Stimulated activated CD4-positive, alpha-beta T cell treated with anti-CD3 and anti-CD28 coated beads, Interleukin-2, amount 100 ng/mL, for 48 hours (primary cell): ENCODE data around the gene SLC23A3.

ENCODE experiments used
- DNase-seq, 2 donors: peaks; one replicate each; pipeline ENCODE4 v3.0.0-alpha.2; 2020

Gene SLC23A3

DNA sequence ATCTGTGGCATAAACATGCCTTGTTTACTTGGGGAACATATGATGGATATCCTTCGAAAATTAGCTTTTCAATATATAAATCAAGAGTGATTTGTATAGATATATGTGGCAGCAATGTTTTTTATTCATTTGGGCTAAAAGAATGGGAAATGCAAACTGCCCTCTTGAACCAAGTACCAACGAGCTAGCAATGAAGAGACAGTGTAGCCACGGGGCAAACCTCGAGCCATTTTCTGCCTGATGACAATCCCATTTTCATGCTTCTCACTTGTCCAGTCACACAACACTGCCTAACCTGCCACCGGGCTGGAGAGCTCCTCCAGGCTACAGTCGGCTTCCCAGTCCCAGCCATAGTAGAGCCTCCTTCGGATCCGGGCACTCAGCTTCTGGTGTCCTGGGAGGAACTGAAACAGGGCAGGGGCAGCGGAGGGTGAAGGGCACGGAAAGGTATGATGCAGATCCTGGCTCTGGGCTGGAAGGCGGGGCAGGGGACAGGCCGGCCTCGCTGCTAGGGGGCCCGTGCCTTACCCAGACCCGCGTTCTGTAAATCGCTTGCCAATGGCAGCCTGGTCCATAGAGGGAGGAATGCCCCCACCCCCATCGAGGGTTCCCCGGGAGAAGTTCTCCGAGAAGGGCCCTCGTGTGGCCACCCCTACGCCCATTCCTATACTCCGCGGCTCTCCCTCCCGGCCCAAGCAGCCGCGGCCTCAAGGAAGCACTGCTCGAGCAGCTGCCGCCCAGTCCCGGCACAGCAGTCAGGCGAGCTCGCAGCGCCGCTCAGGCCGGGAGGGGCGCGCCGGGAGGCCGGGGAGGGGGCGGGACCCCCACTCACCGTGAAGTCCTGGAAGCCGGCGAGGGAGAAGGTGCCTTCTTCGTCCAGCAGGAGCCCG lies 6.3 kb upstream of the SLC23A3 start:
- DNase-seq = peak in 1 of 2 donors; percentile 19

DNA sequence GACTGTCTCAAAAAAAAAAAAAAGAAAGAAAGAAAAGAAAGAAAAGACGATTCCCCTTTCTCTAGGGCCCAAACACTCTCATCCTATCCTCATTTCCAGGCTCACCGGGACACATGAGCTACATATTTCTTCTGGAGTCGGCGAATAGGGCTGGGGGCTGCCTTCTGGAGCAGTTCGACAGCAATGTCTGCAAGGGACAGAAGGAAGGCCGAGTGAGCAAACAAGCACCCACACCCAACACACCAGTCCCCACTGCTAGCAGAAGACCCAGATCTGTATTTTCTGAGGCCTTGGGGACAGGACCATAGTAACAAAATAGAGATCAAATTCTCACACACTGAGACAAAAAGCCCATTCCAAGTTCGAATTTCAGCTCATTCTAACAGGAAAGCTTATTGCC lies 5.7 kb upstream of the SLC23A3 start:
- DNase-seq = no peak

DNA sequence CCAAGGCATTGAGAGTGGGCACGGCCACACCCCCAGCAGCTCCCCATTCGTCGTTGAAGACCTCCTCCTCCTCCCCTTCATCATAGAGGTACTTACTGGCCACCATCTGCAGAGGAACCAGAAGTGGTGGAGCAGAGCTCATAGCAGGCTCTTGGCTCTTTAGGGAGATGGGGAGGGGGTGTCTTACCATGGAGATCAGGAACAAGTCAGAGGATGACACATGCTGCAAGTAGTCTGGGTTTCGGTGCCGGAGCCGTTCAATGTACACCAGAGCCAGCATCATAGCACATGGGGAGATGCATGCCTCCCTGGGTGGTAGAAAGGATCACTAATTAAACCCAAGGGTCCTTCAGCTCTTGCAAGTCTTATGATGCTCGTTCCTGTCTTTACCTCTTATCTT lies 5.0 kb upstream of the SLC23A3 start:
- no peak for DNase-seq

GRCh38 chr2:219174146-219174545 lies 4.3 kb upstream of the SLC23A3 start:
- DNase-seq = no peak

DNA sequence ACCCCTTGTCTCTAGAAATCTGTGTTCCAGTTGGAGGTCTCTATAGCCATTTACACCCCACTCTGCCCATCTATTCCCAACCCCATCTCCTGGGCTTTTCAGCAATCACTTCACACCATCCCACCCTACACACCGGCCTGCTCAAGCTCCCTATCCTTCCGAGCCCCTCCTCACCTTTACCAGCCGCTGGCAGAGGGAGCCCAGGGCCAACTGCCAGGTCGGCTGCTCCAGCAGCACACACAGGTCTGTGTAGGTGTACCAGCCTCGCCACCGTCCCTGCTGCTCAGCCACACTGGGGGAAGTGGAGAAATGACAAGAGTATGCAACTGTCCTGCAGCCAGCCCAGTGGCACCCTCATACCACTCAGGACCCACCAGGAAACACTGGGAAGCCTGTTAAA lies 3.3 kb upstream of the SLC23A3 start:
- no peak for DNase-seq

DNA sequence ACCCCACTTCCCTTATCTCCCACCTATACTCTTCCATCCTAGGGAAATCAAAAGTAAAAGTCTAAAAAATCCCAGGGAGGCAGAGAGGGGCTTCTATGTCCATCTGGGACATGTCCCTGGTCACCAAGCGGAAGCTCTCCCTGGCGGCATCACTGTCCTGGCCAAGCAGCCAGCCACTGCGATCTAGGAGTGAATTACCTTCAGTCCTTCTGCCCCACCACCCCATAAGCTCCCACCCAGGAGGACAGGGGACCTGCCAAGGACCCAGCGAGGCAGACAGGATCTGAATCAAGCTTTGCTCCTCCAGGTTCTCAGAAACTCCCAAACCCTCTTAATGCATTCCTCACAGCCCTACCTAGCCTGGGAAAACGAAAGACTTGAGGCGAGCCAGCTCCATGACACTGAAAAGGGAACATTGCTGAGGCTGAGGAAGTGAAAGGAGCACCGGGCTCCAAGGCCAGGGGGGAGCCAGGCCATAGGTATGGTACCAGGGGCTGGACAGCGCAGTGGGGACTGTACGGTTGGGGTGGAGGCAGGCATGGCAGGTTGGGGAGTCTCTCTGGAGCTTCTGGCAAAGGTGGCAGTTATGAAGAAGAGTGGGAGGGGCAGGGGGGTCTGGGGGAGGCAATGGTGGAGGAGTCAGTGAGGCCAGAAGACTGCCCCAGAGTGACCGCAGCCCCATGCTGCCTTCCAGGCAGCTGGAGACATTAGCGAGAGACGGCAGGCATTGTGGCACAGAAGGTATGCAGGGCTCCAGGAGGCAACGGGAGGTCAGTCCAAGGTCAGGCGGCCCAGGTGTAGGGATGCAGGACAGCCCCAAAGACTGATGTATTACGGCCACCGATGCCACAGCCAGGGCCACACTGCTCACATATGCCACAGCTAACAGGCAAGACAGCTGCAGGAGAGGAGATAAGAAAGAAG lies 2.7 kb upstream of the SLC23A3 start:
- DNase-seq = no peak

DNA sequence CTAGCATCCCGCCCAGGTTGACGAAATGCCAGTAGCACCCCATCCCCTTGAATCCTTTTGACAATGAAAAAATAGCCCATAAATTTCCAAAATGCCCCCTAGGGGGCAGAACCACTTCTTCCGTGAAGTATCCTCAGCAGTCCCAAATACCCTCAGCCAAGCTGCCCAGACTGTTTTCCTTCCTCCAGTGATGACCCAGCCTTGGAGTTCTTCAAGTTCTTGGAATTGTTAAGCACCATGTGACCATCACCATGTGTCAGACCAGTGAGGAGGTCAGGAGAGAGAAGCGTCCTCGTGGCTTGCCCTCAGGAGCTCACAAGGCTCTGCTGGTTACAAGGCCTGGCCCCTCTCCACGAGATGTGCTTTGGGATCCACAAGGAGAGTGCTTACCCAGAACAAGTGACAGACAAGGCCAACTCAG lies 1.4 kb upstream of the SLC23A3 start:
- peak in 1 of 2 donors; percentile 40 for DNase-seq

DNA sequence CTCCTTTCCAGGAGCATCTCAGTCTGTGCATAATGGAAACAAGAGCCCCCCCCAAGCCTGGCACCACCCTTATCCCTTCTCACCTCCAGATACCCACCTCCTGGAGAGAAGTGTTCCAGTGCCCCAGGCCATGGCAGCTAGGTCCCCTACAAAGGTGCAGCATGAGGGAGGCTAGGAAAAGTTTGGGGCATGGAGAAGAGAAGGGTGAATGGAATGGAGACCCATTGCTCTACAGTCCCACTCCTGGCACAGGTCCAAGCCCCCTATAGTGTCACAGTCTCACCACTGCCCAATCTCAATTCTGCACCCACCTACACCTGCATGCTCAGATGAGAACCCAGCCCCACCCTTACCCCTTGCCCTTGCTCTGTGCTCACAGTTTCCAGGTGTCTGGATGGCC lies 897 bp downstream of the SLC23A3 start:
- no peak for DNase-seq

DNA sequence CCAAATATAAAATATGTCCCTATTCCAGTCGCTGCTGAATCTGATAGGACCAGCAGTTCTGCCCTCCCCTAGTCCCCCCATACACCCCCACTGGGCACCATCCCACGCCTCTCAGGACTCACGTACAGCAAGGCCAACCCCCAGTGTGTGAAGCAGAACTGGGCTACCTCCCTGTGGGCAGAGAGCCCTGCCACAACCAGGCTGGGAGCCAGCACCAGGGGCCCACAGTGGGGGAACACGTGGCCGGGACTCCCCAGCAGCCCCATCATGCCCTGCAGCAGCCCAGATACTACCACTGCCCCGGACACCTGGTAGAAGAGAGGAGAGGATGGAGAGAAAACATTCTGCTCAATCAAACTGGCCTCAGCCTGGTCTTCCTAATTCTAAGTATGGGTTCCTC lies 1.3 kb downstream of the SLC23A3 start:
- DNase-seq = no peak

DNA sequence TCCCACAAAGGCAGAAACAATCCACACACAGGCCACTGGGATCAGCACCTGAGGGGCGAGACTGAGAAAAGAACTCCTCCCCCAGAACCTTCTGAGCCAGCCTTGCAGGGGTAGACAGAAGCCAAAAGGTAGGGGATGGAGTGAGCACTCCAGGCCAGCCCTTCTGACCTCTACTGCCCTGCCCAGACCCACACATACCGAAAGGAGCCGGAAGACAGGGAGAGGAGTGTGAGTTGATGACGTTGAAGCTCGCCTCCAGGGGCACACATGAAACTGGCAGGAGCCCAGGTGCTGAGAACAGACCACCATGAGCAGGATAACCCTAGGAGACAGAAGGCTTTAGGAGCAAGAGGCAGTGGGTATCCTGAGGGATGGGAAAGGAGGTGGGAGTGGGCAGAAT lies 1.8 kb downstream of the SLC23A3 start:
- no peak for DNase-seq

GRCh38 chr2:219165058-219165911 lies 4.5 kb downstream of the SLC23A3 start:
- DNase-seq = no peak

DNA sequence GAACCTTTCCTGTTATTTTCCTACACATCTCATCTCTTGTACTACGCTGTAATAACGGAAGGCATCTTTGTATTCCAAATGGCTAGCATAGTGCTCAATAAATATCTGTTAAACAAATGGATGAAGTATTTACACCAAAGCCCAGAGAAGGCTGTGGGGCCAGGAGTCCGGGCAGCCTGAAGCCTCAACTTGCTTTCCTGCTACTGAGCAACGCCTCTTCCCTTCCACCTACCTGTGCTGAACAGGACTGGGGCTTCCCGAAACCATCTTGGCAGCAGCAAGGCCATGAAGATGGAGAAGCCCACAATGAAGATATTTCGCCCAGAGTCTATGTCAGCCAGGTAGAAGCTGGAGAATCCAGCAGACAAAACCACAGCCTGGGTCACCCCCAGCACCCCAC lies 6.7 kb downstream of the SLC23A3 start:
- no peak for DNase-seq

DNA sequence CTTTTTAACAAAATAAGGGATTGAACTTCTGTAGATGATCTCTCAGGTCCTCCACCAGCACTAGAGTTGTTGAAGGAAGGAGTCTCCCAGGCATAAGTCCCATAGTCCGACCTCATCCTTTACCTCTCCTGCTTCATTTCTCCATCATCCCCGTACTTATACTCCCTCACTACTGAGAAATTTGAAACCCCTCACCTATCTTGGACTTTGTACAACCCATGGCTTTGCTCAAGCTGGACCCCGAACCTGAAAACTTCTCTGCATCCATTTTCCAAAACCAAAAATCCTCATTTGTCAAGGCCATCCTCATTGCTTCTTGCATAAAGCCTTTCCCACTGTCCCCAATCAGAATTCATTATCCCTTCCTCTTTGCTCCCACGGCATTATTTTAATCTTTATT lies 8.7 kb downstream of the SLC23A3 start:
- DNase-seq = no peak

GRCh38 chr2:219160186-219161017 lies 9.4 kb downstream of the SLC23A3 start, which contains the start of gene NHEJ1:
Gene NHEJ1 (minus strand): TSS chr2:219160815. CDS start chr2:219158362, 2,453 bp downstream.
- peak; percentile 94 to 95 for DNase-seq

- no peak for DNase-seq
These were observed 10.1 kb downstream of the SLC23A3 start for GRCh38 chr2:219159771-219160185.

- DNase-seq = no peak
These were observed 11.2 kb downstream of the SLC23A3 start for GRCh38 chr2:219158586-219158985.

- no peak for DNase-seq
These were observed 11.8 kb downstream of the SLC23A3 start for GRCh38 chr2:219158025-219158424.

DNA sequence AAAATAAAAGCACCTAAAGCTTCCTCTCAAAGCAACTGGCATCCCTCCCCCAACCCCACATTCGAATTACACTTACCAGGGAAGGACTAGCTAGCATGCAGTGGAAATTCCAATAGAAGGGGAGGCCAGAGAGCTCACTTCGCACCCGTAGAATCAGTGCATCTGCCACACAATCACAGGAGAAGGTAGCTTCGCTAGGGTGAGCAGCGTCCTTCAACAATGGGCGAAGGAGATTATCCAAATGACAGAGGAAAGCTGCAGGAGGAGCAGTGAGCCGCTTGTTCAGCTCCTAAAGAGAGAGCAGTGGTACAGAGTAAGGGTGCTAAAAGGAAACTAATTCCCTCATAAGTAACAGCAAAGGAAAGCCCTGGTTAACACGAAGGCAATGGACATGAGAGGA lies 12.4 kb downstream of the SLC23A3 start:
- no peak for DNase-seq

GRCh38 chr2:219155054-219155644 lies 14.7 kb downstream of the SLC23A3 start:
- DNase-seq = peak in 1 of 2 donors; percentile 13

GRCh38 chr2:219149667-219150066 lies 20.2 kb downstream of the SLC23A3 start:
- no peak for DNase-seq

- DNase-seq = no peak
These were observed 27.5 kb downstream of the SLC23A3 start for GRCh38 chr2:219142329-219142728.
